ENCODE measurements around the gene PRKCE. TPM values are rescaled to one million over a fixed set of nuclear protein-coding genes. Genes with fewer than 3 reads are reported as not detected.

The PRKCE gene
- total RNA-seq, 1 experiment from 2014 or later, result 14.0 TPM

- Histone ChIP-seq H3K4me1 (ENCODE audit: control insufficient read depth, insufficient read depth, low read length) (peaks cover 6% of the 10 kb centered on the region), H3K9me3 (ENCODE audit: control insufficient read depth, insufficient read depth, low read depth, low read length) (no peaks in the 10 kb centered on the region), H3K4me3 (ENCODE audit: low read depth in 2 of 2, low read length in 2 of 2) (no peak overlapping the region), H3K27me3 (ENCODE audit: control insufficient read depth, insufficient read depth, low read length) (no peaks in the 10 kb centered on the region), H3K27ac (ENCODE audit: low read length) (no peak overlapping the region), H3K36me3 (ENCODE audit: control insufficient read depth, insufficient read depth, low read length) (no peaks in the 10 kb centered on the region)
- DNase-seq (ENCODE audit: low read depth, low spot score) (no peak), ATAC-seq (no peak)
- intact Hi-C loops (cut with micrococcal nuclease; ENCODE audit: unreplicated experiment) (no loop called here), in situ Hi-C loops (cut with HindIII; ENCODE audit: low pct_unique_long_range_greater_than_20kb, low sequenced_read_pairs) (no loop called here)
- no TSS peak for BruUV-seq (replicated peaks)
- ChIA-PET POLR2A (no interaction called here), CTCF (interaction anchor here (0.6 kb wide), 1 partner anchor 300 kb away, joined by 3 read pairs; the partner anchor contains the start of gene PRKCE)
- no peak for TF ChIP-seq POLR2AphosphoS5 (IDR thresholded peaks at IDR 0.05; ENCODE audit: low read depth, low read length)
- TF ChIP-seq SIN3A (IDR thresholded peaks at IDR 0.05; ENCODE audit: borderline replicate concordance, insufficient read depth, low read depth, low read length), result no peak
- TF ChIP-seq TCF7L2 (IDR thresholded peaks at IDR 0.05; ENCODE audit: low read depth, low read length), result no peak
- TF ChIP-seq, protein P1, sequence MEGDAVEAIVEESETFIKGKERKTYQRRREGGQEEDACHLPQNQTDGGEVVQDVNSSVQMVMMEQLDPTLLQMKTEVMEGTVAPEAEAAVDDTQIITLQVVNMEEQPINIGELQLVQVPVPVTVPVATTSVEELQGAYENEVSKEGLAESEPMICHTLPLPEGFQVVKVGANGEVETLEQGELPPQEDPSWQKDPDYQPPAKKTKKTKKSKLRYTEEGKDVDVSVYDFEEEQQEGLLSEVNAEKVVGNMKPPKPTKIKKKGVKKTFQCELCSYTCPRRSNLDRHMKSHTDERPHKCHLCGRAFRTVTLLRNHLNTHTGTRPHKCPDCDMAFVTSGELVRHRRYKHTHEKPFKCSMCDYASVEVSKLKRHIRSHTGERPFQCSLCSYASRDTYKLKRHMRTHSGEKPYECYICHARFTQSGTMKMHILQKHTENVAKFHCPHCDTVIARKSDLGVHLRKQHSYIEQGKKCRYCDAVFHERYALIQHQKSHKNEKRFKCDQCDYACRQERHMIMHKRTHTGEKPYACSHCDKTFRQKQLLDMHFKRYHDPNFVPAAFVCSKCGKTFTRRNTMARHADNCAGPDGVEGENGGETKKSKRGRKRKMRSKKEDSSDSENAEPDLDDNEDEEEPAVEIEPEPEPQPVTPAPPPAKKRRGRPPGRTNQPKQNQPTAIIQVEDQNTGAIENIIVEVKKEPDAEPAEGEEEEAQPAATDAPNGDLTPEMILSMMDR (IDR thresholded peaks at IDR 0.05), result no peak
- TF ChIP-seq, protein P2, sequence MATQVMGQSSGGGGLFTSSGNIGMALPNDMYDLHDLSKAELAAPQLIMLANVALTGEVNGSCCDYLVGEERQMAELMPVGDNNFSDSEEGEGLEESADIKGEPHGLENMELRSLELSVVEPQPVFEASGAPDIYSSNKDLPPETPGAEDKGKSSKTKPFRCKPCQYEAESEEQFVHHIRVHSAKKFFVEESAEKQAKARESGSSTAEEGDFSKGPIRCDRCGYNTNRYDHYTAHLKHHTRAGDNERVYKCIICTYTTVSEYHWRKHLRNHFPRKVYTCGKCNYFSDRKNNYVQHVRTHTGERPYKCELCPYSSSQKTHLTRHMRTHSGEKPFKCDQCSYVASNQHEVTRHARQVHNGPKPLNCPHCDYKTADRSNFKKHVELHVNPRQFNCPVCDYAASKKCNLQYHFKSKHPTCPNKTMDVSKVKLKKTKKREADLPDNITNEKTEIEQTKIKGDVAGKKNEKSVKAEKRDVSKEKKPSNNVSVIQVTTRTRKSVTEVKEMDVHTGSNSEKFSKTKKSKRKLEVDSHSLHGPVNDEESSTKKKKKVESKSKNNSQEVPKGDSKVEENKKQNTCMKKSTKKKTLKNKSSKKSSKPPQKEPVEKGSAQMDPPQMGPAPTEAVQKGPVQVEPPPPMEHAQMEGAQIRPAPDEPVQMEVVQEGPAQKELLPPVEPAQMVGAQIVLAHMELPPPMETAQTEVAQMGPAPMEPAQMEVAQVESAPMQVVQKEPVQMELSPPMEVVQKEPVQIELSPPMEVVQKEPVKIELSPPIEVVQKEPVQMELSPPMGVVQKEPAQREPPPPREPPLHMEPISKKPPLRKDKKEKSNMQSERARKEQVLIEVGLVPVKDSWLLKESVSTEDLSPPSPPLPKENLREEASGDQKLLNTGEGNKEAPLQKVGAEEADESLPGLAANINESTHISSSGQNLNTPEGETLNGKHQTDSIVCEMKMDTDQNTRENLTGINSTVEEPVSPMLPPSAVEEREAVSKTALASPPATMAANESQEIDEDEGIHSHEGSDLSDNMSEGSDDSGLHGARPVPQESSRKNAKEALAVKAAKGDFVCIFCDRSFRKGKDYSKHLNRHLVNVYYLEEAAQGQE (IDR thresholded peaks at IDR 0.05; ENCODE audit: insufficient read depth in 1 of 2, low read depth in 2 of 2, low read length in 1 of 2), result no peak
Measured at GRCh38 chr2:45951025-45951727, 299.7 kb downstream of the PRKCE start.

DNA sequence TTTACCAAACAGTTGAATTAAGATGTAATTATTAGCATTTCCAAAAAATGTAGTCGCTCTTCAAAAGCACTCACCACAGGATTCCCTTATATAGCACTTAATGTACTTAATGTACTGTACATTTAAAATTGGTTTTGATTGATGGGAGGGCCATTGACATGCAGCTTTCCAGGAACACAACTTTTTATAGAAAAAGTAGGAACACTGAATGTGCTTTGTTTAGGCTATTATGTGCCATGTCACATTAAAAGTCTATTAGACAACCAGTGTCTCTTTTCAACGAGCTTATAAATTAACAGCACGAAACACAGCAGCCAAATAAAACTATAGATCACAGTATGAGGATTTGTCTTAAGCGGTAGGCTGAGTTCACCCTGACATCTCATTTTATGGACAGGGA is 301.1 kb downstream of the PRKCE start:
- no peak overlapping the region for H3K4me3 ChIP-seq (ENCODE audit: low read depth in 2 of 2, low read length in 2 of 2)
- H3K27ac ChIP-seq (ENCODE audit: low read length), result no peak overlapping the region
- no peaks in the 10 kb centered on the region for H3K27me3 ChIP-seq (ENCODE audit: control insufficient read depth, insufficient read depth, low read length)
- TF ChIP-seq, protein P1 (IDR thresholded peaks at IDR 0.05), result no peak
- TF ChIP-seq SIN3A (IDR thresholded peaks at IDR 0.05; ENCODE audit: borderline replicate concordance, insufficient read depth, low read depth, low read length) (no peak), POLR2AphosphoS5 (IDR thresholded peaks at IDR 0.05; ENCODE audit: low read depth, low read length) (no peak), TCF7L2 (IDR thresholded peaks at IDR 0.05; ENCODE audit: low read depth, low read length) (no peak)
- TF ChIP-seq, protein P2 (IDR thresholded peaks at IDR 0.05; ENCODE audit: insufficient read depth in 1 of 2, low read depth in 2 of 2, low read length in 1 of 2), result no peak
- intact Hi-C loops (cut with micrococcal nuclease; ENCODE audit: unreplicated experiment), result no loop called here
- ChIA-PET POLR2A (no interaction called here), CTCF (no interaction called here)
- H3K36me3 ChIP-seq (ENCODE audit: control insufficient read depth, insufficient read depth, low read length), result no peaks in the 10 kb centered on the region
- ATAC-seq, result no peak
- H3K9me3 ChIP-seq (ENCODE audit: control insufficient read depth, insufficient read depth, low read depth, low read length), result no peaks in the 10 kb centered on the region
- peaks cover 2% of the 10 kb centered on the region for H3K4me1 ChIP-seq (ENCODE audit: control insufficient read depth, insufficient read depth, low read length)
- no TSS peak for BruUV-seq (replicated peaks)
- DNase-seq (ENCODE audit: low read depth, low spot score), result no peak
- in situ Hi-C loops (cut with HindIII; ENCODE audit: low pct_unique_long_range_greater_than_20kb, low sequenced_read_pairs), result no loop called here
